HL-60/S4 treated with phorbol 12-myristate 13-acetate at 8.2 ng/mL for 4 days and 3 days (cell line): ENCODE measurements around the gene ATP10A.

Experiments
- in situ Hi-C: fragments of 300-500 bp; cut with MboI; formaldehyde crosslinking; loops from 2 replicates; pipeline ENCODE4 v1.15.0; 2022; ENCODE audit warnings: low sequenced_read_pairs

ATP10A gene

DNA sequence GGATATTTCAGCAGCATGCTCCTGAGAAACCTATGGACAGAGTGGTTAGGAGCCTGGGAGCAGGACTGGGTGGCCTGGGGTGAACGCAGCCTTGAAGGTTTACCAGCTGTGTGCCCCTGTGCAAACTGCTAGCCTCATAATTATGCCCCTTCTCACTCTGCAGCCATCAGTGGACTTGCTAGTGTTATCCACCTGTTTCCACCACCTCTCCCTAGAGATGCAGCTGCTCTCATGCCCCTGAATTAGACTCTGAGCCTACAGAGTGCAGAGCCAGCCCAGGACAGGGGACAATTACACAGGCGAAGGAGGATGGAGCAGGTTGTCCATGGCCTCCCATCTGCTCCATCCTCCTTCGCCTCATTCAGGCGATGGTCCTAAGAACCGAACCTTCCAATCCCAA, 175.9 kb downstream of the ATP10A start:
- in situ Hi-C loops, result no loop called here

- in situ Hi-C loops, result no loop called here
Observed at GRCh38 chr15:25686780-25687179, 176.3 kb downstream of the ATP10A start.

DNA sequence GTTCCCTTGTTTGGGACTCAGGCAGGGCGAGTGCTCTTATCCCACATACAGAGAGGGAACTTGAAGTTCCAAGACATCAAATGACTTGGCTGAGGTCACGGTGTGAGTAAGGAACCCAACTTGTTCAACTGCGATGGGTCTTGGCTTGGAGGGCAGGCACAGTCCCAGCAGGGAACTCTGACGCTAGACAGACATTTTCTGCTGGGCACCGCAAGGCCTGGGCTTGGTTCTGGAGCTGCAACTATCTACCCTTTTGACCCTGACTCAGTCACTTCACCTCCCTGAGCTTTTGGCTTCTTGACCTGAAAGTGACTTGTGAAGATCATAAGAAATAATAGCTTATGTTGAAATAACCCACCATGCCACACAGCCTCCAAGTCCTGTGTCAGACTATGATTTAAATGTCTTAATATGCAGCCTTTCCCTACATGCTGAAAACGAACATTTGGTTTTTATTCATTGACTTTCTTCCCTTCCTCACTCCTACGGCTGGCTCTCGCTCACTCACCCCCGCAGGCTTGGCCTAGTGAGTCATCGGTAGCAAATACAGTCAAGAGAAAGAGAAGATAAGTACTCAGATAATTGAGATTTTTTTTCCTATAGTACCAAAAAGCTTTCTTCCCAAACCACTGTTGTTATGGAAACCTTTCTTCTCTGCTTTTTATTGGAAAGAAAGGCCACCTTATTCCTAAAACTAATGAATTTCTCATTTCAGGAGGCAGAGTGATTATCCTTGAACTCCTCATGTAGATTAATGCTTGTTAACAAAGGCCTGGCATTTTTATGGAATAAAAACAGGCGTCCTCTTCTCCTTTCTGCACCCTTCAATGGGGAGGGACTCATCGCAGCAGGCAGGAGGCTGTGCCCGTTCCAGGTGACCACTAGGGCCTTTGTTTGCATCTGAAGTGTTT, 178.4 kb downstream of the ATP10A start:
- in situ Hi-C loops, result no loop called here

- in situ Hi-C loops, result no loop called here
Observed at GRCh38 chr15:25683911-25684310, 179.2 kb downstream of the ATP10A start.

DNA sequence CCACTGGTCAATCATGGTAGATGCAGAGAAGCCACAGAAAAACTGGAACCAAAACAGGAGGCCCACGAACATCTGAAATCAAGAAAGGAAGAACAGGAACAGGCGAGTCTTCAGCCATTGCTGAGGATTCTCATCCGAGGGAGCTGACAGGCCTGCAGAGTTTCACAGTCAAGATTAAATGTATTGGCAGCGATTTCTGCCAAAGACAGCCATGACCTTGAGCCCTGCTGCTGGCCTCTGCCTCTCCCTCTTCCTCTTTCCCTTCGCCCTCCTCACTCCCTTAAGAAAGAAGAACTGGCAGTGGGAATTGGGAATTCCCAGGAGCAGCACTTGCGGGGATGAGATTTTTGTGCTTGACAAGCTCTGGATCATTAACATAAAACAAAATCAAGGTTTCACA, 179.7 kb downstream of the ATP10A start:
- in situ Hi-C loops, result no loop called here

GRCh38 chr15:25682340-25682739, 180.8 kb downstream of the ATP10A start:
- in situ Hi-C loops, result no loop called here

- in situ Hi-C loops, result no loop called here
Observed at GRCh38 chr15:25680686-25681025, 182.5 kb downstream of the ATP10A start.

GRCh38 chr15:25679964-25680685, 183.0 kb downstream of the ATP10A start:
- in situ Hi-C loops, result no loop called here

- in situ Hi-C loops, result no loop called here
Observed at GRCh38 chr15:25679492-25679891, 183.6 kb downstream of the ATP10A start.

DNA sequence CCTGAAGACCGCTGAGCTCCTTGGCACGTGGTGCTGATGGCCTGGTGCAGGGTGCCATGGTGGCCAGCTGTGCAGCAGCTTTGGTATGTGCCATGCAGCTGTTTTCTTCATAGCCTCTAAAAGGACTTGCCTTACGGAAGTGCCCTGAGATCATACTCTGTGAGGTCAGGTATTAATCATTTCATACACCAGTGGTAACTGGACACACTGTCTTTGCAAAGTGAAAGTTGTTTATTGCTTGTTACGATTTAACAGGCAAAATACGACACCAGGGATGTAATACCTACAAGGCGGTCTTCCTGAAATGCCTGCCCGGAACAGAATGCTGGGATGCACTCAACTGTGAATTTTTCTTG, 184.6 kb downstream of the ATP10A start:
- in situ Hi-C loops, result no loop called here

- in situ Hi-C loops, result no loop called here
Observed at GRCh38 chr15:25677719-25678499, 185.2 kb downstream of the ATP10A start.

DNA sequence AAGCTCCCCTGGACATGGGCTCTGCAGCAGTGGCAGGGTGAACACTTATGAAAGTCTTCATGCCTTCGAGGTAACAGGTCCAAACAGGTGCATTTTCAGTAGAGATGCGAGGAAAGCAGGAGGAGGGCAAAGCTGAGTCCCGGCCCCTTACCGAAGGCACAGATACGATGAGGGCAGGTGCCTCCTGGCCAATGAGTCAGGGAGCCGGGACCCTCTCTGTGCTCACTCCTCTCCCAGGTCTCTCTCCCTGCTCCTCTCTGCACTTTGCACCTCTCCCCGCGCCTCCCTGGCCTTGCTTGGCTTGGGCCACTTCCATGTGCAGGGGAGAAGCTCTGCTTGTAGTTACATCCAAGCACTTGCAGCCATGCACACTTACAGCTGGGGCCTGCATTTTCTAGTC, 187.1 kb downstream of the ATP10A start:
- in situ Hi-C loops, result no loop called here

DNA sequence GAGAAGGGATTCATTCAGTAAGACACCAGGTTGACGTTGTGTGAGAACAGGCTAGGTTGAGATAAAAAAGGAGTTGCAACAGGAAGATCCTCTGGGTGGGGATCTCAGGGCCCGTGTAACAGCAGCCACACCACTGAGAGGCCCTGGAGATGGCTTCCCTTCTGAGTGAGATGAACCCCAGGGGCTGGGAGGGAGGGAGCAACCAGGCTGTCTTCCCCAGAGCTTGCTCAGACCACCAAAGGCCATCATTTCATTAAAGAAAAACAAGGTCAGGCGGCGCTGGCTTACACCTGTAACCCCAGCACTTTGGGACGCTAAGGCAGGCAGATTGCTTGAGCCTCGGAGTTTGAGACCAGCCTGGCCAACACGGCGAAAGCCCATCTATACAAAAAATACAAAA, 187.7 kb downstream of the ATP10A start:
- in situ Hi-C loops, result no loop called here

- in situ Hi-C loops, result no loop called here
Observed at GRCh38 chr15:25674913-25675312, 188.2 kb downstream of the ATP10A start.

DNA sequence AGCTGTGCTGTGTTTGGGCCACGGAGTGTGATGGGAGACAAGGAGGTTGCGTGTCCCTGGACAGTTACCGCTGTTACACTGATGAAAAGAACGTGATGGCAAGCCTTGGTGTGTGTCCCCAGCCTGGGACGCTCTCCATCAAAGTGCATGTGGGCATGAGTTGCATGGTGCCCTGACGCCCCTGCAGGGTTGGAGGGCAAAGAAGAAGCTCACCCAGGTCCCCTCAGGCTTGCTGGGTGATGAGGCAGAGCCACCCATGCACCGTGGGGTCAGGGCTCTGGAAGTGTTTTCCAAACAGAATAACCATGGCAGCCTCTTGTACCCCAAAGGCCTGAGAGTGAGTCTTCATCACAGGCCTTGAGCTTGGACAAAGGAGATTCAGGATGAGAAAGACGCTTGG, 189.2 kb downstream of the ATP10A start:
- in situ Hi-C loops, result no loop called here

DNA sequence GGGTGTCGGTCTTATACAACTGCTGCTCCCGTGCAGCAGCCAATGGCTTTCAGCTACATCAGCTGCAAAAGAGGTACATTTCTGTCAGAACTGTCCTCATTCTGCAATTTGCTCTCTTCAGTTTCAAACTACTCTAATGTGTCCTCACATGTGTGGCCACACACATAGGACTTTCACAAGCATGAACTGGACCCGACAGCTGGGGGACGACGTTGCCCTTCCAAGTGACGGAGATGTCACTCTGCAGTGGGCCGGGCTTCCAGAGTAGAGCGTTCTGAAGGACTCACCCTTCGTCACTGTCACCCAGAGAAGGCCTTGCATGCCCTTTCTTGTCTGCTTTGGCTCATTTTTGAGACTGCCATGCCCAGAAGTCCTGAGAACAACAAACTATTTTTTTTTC, 189.8 kb downstream of the ATP10A start:
- in situ Hi-C loops, result no loop called here

GRCh38 chr15:25671132-25671531, 192.0 kb downstream of the ATP10A start:
- in situ Hi-C loops, result no loop called here

DNA sequence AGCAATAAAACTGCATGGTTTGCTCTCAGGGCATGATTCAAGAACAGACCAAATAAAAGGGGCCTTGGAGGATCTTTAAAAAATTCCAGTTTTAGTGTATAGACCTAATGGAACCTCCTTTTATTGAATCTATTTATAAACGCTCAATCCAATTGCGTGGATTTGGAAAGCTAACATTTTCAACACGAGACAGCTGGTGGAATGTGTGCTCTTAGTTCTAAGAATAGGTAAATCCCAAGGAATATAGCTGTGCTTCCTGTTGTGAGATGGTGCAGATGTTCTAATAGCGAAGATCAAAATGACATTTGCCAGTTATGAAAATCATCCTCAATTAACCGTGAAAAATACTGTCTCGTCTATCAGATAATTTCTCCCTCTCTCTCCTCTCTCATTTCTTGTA, 192.5 kb downstream of the ATP10A start:
- in situ Hi-C loops, result no loop called here

DNA sequence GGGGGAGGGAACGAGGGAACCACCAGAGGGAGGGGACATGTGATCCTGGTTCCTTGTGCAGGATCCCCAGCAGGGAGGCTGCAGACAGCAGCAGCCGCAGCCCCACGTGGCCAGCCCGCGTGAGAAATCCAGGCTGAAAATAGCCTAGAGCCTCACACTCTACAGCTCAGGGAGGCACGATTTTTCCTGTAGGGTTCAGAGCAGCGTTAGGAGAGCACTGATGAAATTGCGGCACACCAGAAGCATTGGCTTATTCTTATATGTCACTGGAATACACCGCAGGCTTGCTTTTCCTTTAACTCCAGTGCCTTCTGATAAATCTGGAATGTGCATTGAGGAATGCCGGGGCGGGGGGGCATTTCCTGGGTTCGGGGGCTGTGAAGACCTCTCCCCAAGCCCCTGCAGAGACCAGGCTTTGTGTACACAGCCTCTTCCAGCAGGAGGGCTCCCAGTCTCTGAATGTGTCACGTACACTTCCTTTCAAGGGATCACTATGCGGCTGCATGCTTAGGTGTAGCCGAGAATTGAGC, 193.0 kb downstream of the ATP10A start:
- in situ Hi-C loops, result no loop called here

- in situ Hi-C loops, result no loop called here
Observed at GRCh38 chr15:25668901-25669300, 194.2 kb downstream of the ATP10A start.

GRCh38 chr15:25668236-25668795, 194.8 kb downstream of the ATP10A start:
- in situ Hi-C loops, result no loop called here
